AG08396 (cell line): ENCODE data around the gene TIGIT.
"Not testable (repeated sequence)": the region's sequence is repeated elsewhere in the genome, so short reads cannot be mapped to it uniquely, and the experiment has no call there.

Experiments
- DNase-seq: peaks from one replicate; pipeline ENCODE4 v3.0.0; 2012; ENCODE audit warnings: low spot score, mixed read lengths

TIGIT gene

DNA sequence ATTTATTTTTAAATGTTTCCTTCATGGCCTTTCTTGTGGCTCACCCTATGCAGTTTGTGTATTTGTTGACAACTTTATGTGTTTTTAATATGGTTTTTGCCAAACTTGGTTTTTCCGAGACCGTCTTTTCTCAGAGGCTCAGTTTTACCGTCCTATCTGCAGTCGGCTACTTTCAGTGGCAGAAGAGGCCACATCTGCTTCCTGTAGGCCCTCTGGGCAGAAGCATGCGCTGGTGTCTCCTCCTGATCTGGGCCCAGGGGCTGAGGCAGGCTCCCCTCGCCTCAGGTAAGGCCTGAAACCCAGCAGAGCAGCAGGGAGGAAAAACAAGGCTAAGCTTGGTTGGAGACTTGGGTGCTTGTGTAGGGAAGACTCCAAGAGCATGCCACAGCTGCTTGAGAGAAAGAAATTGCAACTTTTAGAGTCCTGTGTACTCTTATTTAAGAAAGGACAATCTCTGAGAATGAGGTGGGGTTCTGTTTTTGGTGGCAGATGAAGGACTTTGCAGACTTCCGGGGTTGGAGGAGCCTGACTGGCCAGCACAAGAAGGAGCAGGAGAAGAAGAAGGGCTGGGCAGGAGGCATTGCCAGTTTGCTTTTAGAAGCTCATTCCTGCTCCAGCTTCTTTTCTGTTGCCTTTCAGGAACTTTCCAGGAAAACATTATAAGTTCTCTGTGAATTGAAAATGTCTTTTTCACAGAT is at the start of gene TIGIT:
TIGIT (plus strand) TSS at position 191 of the 698 bp plus-strand sequence; CDS start at position 225, 34 bp downstream.
- DNase-seq: no peak

DNA sequence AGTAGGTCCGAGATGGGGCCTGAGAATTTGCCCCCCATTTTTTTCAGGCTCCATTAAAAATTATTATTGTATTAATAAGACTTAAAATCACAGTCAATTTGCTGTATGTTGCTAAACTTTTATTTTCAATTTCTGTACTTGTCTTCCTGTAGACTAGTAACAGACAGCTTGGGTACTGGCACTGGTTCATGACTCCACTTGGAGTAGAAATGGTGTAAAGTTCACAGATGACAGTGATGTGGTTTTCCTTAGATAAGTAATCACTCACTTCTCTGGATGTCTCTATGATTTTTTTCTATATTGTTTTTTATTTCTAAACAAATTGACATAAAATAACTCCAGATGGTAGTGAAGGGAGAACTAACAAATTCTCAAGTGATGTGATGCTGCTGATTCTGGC is 40.9 kb upstream of the TIGIT start:
- no peak for DNase-seq

DNA sequence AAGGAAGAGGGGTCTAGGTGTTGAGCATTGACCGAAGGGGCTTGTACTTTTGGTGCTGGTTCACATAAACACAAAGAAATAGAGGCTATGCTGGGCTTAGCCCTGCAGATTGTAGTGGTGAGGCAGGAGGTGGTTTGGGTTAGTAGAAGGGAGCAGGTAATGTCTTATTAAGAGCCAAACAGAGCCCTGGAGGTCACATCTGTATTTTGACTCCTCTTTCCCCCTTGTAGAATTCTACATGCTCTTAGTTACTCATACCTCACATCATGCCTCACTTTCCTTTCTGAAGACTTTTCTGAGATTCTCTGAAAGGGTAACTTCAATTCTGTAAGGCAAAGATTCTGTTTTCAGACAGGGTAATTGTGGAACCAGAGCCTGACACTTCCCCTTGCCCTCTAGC is 40.3 kb upstream of the TIGIT start:
- DNase-seq: no peak

DNA sequence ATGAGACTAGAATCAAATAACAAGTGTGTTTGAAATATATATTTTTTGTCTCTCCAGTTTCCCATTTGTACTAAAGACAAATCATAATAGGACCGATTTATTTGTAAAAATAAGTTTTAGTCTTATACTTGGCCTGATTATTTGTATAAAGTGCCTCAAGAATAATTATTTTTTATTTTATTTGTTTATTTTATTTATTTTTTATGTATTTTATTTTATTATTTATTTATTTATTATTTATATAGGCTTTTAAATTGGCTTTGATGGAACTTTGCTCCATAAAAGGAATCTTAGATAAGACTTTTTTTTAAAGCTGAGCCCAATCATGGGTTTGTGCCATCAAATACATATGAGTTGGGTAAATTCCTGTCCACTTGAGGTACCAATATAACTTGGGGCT is 34.3 kb upstream of the TIGIT start:
- DNase-seq: no peak

DNA sequence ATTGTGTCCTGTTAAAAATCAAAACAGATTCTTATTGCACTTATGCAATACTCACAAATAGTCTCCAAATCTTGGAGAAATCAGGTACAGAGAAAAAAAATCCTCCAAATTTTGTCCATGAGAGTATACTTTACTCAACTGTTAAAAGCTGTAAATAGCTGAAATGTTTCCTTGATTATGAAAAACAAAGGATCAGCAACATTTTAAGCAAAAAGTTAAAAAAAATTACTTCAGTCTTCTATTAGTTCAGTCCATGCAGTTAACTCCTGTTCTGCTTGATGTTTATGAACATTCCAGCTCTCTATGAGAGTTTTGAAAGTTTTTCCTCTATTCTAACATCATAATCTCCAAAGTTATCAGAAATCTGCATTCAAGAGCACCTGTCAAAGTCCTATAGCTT is 33.7 kb upstream of the TIGIT start:
- DNase-seq: no peak

DNA sequence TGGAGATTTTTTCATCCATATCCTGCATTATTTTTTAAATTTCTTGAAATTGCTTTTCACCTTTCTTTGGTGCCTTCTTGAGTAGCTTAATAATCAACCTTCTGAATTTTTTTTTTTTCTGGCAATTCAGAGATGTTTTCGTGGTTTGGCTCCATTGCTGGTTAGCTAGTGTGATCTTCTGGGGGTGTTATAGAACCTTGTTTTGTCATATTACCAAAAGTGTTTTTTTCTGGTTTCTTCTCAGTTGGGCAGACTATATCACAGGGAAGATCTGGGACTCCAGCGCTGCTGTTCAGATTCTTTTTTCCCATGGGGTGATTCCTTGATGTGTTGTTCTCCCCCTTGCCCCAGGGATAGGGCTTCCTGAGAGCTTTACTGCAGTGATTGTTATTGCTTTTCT is 23.8 kb upstream of the TIGIT start:
- DNase-seq: no peak

DNA sequence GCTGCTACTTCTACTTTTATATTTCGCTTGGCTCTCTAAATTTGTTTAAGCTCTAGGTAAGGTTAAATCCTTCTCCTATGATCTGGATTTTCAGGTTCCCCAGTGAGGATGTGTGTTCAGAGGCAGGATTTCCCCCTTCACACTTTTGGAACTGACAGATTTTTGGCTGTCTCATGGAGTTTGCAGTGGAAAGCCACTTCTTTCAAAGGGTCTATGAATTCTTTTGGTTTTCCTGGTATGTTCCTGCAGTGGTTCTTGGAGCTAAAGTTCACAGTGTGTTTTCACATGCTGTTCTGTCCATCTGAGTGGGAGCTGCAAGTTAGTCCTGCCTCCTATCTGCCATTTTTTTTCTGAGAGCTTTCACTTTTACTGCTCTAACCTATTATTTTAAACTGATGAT is 21.6 kb upstream of the TIGIT start:
- DNase-seq: no peak

DNA sequence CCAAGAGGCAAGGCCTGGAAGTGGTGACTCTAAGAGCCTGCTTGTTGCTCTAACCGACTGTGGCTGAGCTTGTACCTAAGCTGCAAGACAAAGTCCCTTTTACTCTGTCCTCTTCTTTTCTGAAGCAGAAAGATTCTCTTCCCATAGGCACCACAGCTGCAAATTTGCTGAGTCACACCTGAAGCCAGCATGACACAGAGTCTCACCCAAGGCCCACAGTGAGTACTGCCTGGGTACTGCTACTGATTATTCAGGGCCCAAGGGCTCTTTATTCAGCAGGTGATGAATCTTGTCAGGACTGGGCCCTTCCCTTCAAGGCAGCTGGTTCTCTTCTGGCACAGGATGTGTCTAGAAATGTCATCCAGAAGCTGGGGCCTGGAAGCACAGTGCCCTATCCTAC is 18.9 kb upstream of the TIGIT start:
- DNase-seq: no peak

DNA sequence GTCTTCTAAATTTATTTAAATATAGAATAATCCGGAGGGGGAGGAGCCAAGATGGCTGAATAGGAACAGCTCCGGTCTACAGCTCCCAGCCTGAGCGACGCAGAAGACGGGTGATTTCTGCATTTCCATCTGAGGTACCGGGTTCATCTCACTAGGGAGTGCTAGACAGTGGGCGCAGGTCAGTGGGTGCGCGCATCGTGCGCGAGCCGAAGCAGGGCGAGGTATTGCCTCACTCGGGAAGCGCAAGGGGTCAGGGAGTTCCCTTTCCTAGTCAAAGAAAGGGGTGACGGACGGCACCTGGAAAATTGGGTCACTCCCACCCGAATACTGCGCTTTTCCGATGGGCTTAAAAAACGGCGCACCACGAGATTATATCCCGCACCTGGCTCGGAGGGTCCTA is 17.0 kb upstream of the TIGIT start:
- DNase-seq: not testable (repeated sequence)

DNA sequence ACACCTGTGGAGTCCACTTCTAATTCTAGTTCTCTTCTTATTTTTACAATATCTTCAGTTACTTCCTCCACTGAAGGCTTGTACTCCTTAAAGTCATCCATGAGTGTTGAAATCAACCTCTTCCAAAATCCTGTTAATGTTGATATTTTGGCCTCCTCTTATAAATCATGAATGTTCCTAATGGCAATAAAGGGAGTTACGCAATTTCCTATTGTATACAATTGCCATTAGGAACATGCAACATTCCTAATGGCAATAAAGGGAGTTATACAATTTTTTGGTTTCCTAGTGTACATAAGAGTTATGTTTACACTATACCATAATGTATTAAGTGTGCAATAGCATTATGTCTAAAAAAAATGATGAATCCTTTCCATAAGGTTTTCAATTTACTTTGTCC is 9.2 kb upstream of the TIGIT start:
- DNase-seq: no peak

DNA sequence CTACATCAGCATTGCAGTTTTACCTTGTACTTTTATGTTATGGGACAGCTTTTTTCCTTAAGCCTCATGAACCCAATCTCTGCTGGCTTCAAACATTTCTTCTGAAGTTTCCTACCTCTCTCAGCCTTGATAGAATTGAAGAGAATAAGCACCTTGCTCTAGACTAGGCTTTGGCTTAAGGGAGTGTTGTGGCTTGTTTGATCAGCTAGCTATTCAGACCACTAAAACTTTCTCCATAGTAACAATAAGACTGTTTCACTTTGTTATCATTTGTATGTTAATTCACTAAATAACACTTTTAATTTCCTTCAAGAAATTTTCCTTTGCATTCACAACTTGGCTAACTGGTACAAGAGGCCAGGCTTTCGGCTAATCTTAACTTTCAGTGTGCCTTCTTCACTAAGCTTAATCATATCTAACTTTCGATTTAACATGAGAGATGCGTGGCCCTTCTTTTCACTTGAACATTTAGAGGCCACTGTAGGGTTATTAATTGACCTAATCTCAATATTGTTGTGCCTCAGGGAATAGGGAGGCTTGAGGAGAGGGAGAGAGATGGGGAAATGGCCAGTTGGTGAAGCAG is 8.1 kb upstream of the TIGIT start:
- no peak for DNase-seq

DNA sequence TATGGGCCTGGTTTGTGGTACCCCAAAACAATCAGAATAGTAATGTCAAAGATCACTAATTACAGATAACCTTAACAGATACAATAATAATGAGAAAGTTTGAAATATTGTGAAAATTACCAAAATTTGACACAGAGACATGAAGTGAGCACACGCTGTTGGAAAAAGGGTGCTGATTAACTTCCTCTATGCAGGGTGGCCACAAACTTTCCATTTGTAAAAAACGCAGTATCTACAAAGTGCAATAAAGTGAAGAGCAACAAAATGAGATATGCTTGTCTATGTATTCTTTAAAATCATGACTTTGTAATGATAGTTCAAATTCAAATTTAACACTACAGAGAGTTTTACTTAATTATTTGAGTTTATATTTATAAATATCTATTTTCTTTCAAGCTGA is 7.6 kb upstream of the TIGIT start:
- no peak for DNase-seq

DNA sequence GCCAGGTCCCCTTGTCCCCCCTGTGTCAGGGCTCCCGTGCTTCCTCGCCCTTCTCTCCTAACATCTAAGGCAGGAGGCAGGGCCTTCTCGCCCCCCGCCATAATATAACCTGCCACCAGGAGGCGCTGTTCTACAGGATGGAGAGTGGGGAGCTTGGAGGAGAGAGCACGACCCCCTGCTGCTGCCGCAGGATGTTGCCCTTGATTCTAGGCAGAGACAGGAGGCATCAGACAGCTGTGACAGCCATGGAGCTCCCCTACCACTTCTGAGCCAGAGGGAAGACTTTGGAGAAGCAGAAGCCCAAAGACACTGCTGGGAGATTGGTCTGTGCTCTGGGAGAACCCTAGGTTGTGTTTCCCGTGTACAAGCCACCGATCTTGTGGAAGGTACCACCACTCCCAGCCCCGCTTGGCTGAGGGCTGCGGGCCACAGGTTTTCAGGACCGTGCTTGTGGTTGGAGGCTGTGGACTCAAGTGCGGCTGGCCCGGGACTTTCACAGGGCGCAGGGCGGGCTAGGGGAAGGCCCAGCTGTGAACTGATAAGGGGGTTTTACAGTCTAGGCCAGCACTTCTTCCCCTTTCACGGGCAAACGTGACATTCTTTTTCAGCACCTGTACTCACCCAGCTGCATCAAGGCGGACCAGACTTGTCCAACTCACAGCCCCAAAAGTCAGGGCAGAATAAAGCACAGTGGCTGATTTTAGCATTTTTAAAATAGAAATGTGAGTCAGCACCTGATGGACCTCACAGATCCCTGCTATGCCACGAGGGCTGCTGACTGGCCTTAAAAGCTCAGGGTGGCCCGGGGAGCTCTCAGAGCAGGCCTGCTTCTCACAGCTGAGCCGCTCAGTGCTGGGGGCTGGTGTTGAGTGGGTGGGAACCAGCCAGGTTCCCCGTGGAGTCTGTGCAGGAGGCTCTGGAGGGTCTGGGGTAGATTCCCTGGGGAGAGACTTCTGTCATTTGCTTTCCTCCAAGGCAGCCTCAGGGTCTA is 2.6 kb upstream of the TIGIT start:
- DNase-seq: peak; percentile 73

DNA sequence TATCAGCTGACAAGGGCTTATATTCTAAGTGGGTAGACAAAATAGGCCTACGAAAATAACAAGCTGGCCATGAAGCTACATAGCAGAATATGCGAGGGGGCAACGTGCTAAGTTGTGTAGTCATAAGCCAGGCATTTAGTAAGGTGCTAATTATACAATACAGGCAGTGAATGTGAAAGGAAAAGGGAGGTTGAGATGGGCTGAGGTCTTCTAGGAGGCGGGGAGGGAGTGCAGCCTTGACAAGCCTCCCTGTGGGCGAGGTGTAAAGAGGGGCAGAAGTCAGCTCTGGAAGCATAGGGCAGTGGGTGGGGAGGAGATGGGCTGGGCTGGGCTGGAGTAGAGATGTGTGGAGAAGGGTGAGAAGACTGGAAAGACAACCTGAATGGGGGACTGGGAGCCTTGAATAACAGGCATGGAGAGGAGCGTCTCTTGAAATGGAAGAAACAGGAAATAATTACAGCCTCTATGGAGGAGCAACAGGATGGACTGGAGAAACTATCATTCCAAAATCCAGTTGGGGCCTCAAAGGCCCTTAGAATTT is 1.2 kb downstream of the TIGIT start:
- no peak for DNase-seq

DNA sequence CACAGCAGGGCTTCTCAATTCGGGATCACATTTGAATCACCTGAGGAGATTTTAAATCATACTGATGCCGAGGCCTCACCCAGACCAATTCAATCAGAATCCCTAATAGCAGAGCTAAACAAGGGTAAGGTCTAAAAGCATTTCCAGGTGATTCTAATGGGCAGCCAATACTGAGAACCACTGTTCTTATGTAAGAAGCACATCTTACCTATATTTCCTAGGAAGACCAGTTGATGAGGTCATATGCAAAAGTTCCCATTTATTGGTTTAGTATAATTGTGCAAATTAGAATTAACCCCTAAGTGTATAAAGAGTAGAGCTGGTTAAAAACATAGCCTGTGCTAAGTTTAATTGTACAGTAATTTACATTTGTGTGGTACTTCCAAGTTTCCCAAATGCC is 2.1 kb downstream of the TIGIT start:
- no peak for DNase-seq

DNA sequence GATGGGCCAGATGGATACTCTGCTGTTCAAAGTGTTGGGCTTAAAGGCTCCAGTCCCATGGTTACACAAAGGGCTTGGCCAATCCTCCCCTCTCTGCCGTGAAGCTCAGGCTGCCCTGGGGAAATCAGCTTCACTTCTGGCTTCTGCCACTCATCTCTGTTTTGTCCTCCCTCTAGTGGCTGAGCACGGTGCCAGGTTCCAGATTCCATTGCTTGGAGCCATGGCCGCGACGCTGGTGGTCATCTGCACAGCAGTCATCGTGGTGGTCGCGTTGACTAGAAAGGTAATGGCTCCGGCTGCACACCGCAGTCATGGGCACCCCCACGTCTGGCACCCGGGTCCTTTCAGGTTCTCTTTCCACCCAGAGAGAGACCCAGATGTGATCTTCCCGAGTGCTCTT is 5.6 kb downstream of the TIGIT start:
- DNase-seq: peak; percentile 37

DNA sequence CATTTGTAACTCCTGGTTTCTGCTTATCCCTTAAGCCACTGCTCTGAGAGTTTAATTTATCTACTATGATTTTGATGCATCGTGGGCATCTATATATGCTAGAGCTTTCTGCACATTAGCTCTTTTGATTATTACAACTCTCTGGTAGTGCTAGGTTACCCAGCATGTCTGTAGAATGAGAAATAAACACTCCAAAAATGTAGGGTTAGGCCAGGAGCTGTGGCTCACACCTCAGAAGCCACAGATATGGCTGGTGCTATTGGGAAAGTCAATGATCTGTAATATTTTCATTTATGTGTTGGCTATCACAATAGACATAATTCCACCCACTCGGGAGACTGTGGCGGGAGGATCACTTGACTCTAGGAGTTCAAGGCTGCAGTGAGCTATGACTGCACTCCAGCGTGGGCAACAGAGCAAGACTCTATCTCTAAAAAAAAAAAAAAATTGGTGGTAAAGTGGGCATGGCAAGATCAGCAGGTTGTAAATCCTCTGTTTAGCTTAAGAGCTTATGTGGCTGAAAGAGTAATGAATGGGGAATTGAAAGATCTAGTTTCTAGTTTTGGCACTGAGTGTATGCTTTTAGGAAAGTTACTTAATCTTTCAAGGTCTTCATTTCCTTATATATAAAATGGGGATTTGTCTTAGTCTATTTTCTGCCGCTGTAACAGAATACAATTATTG is 6.3 kb downstream of the TIGIT start:
- no peak for DNase-seq

DNA sequence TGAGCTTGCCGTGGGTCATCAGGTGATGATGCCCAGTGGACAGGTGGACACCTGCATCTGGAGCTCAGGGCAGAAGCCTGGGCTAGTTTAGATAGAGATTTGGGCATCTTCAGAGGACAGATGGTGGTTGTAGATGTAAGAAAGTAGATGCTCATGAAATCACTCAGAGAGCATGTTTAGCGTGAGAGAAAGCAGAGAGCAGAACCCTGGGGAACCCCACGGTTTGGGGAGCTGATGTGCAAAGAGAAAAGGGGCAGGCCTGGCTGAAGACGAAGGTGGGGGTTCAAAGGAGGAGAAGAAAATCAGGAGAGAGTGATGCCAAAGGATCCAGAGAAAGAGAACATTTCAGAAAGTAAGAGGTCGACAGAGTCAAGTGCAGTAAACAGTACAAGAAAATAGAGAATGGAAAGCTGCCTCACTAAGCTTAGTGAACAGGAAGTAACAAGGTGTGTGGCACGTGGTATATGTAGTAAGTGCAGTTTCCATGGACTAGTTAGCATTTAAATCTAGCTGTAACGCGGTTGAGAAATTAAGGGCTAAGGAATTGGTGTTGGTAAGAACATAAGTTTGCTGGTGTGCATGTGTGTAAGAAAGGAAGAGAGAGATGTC is 13.5 kb downstream of the TIGIT start:
- no peak for DNase-seq

DNA sequence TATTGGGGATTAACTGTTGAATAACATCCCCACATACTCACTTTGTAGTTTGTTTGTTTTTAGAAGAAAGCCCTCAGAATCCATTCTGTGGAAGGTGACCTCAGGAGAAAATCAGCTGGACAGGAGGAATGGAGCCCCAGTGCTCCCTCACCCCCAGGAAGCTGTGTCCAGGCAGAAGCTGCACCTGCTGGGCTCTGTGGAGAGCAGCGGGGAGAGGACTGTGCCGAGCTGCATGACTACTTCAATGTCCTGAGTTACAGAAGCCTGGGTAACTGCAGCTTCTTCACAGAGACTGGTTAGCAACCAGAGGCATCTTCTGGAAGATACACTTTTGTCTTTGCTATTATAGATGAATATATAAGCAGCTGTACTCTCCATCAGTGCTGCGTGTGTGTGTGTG is 14.0 kb downstream of the TIGIT start:
- no peak for DNase-seq

DNA sequence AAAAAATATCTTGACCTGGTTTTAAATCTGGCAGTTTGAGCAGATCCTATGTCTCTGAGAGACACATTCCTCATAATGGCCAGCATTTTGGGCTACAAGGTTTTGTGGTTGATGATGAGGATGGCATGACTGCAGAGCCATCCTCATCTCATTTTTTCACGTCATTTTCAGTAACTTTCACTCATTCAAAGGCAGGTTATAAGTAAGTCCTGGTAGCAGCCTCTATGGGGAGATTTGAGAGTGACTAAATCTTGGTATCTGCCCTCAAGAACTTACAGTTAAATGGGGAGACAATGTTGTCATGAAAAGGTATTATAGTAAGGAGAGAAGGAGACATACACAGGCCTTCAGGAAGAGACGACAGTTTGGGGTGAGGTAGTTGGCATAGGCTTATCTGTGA is 14.5 kb downstream of the TIGIT start:
- no peak for DNase-seq

DNA sequence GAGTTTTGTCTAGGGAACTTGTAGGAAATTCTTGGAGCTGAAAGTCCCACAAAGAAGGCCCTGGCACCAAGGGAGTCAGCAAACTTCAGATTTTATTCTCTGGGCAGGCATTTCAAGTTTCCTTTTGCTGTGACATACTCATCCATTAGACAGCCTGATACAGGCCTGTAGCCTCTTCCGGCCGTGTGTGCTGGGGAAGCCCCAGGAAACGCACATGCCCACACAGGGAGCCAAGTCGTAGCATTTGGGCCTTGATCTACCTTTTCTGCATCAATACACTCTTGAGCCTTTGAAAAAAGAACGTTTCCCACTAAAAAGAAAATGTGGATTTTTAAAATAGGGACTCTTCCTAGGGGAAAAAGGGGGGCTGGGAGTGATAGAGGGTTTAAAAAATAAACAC is 15.0 kb downstream of the TIGIT start:
- DNase-seq: no peak

DNA sequence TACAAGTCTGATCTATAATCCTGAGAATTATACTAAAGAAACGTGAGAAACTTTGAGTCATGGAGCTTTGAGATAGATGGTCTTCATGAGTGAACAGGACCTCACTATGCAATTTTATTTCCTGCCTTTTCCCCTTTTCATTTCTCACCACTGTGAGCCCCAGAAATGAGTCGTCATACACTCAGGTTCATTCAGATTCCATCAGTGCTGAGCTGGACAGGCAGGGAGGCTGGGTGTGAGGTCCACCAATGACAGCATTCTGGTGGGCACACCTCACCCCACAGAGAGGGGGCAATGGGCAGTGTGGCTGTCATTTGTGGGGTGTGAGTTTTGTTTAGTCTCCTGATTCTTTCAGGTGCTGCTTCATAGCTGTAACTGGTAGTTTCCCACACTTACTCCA is 16.9 kb downstream of the TIGIT start:
- DNase-seq: no peak
